Measurements from ENCODE around the gene PRR5L. TPM values are rescaled to one million over a fixed set of nuclear protein-coding genes. Genes with fewer than 3 reads are reported as not detected.
A peak's percentile ranks its signal among the peaks of the same experiment; 100 is the strongest.

The PRR5L gene
- total and polyA plus RNA-seq, 9 of the 15 experiments (the other 6 are each of a cell fraction or from before 2014, with no cell fraction given) = 0.11 to 0.60 (median 0.36) TPM; not detected in 2

DNA sequence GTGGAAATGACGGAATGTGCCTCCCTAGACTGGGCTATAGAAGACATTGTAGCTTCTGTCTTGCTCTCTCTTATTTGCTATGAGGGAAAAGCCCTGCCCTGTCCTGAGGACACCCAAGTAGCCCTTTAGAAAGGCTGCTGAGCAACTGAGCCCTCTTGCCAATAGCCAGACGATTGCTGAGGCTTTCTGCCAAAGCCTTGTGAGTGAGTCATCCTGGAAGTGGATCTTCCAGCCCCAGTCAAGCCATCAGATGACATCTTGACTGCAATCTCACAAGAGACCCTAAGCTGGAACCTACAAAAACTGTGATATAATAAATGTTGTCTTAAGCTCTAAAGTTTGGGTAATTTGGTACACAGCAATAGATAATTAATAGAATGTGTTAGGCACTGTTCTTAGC lies 217.9 kb downstream of the PRR5L start (continued):
- 0 out of 2 replicates have a peak, but pooled peaks have one; percentile 34 for TF ChIP-seq FOSL1 (tag; conservative IDR thresholded peaks at IDR 0.05)

Small RNAs within 50 kb of the gene (small RNA-seq; reads per million reads assigned to genes)
- gene AC061999.1 = not detected

Other genes with a start within 250 kb of the PRR5L start
- 32.2 and 33.1 TPM in 2 replicates for gene COMMD9, start 6.9 kb upstream of the PRR5L start, total RNA-seq (2014; rRNA removed)
- gene COMMD9, start 6.9 kb upstream of the PRR5L start, total RNA-seq (2014; rRNA removed; fragmentation: Illumina TruSeq; extraction: Trizol) = 27.3 and 29.6 TPM in 2 replicates
- 38.9 and 40.0 TPM in 2 replicates for gene COMMD9, start 6.9 kb upstream of the PRR5L start, total RNA-seq (2015; rRNA removed; fragmentation: Illumina TruSeq; extraction: Trizol)
- 49.5 and 52.3 TPM in 2 replicates for gene COMMD9, start 6.9 kb upstream of the PRR5L start, total RNA-seq (2021)
- 41.8 and 46.5 TPM in 2 replicates for gene COMMD9, start 6.9 kb upstream of the PRR5L start, polyA plus RNA-seq (2011; rRNA removed)
- 40.6 and 58.6 TPM in 2 replicates for gene COMMD9, start 6.9 kb upstream of the PRR5L start, polyA plus RNA-seq (2014; fragmentation: Illumina TruSeq; extraction: Trizol)
- gene COMMD9, start 6.9 kb upstream of the PRR5L start, polyA plus RNA-seq (2014; fragmentation: Nextera tagmentation; extraction: Ambion mirVana) = 100 to 1,000 TPM; 115 to 121 TPM
- gene COMMD9, start 6.9 kb upstream of the PRR5L start, polyA plus RNA-seq (2014; rRNA removed) = 48.0 and 54.6 TPM in 2 replicates
- 5.0 and 6.4 TPM in 2 replicates for gene TRAF6, start 214.0 kb downstream of the PRR5L start, total RNA-seq (2014; rRNA removed)
- gene TRAF6, start 214.0 kb downstream of the PRR5L start, total RNA-seq (2014; rRNA removed; fragmentation: Illumina TruSeq; extraction: Trizol) = 8.2 and 11.6 TPM in 2 replicates
- gene TRAF6, start 214.0 kb downstream of the PRR5L start, total RNA-seq (2015; rRNA removed; fragmentation: Illumina TruSeq; extraction: Trizol) = 8.0 and 8.3 TPM in 2 replicates
- gene TRAF6, start 214.0 kb downstream of the PRR5L start, total RNA-seq (2021) = 9.2 and 10.0 TPM in 2 replicates
- 10.6 and 13.1 TPM in 2 replicates for gene TRAF6, start 214.0 kb downstream of the PRR5L start, polyA plus RNA-seq (2011; rRNA removed)
- 8.4 and 9.3 TPM in 2 replicates for gene TRAF6, start 214.0 kb downstream of the PRR5L start, polyA plus RNA-seq (2014; fragmentation: Illumina TruSeq; extraction: Trizol)
- 1 to 10 TPM; 2.0 to 4.2 TPM for gene TRAF6, start 214.0 kb downstream of the PRR5L start, polyA plus RNA-seq (2014; fragmentation: Nextera tagmentation; extraction: Ambion mirVana)
- 4.4 and 5.4 TPM in 2 replicates for gene TRAF6, start 214.0 kb downstream of the PRR5L start, polyA plus RNA-seq (2014; rRNA removed)

Data from K562 (cell line).